ENCODE measurements around the gene ANAPC7.
A peak's percentile ranks its signal among the peaks of the same experiment; 100 is the strongest.

- TF ChIP-seq ZSCAN4 (tag by site-specific recombination; IDR thresholded peaks at IDR 0.05), result no peak
- 0 out of 2 replicates have a peak, but pooled peaks have one; percentile 12 for TF ChIP-seq REST (tag by site-specific recombination; IDR thresholded peaks at IDR 0.05)
- TF ChIP-seq ZNF121 (tag by site-specific recombination; IDR thresholded peaks at IDR 0.05), result no peak
- 0 out of 2 replicates have a peak, but pooled peaks have one; percentile 15 for TF ChIP-seq ZNF561 (tag by site-specific recombination; IDR thresholded peaks at IDR 0.05; ENCODE audit: borderline replicate concordance)
- no peak; the same call in 1 of the 2 replicates for TF ChIP-seq CTCF (tag by site-specific recombination; IDR thresholded peaks at IDR 0.05)
- no peak for TF ChIP-seq PBX3 (CRISPR knock-in tag; IDR thresholded peaks at IDR 0.05)
- peak; percentile 85 for TF ChIP-seq ZNF704 (tag by site-specific recombination; IDR thresholded peaks at IDR 0.05)
- TF ChIP-seq ZNF639 (tag by site-specific recombination; IDR thresholded peaks at IDR 0.05), result no peak
- no peak for TF ChIP-seq ZNF768 (tag by site-specific recombination; IDR thresholded peaks at IDR 0.05)
- TF ChIP-seq ZNF558 (tag by site-specific recombination; IDR thresholded peaks at IDR 0.05), result no peak
- no peak for TF ChIP-seq ZNF791 (tag by site-specific recombination; IDR thresholded peaks at IDR 0.05)
- no peak for TF ChIP-seq ZSCAN18 (tag by site-specific recombination; IDR thresholded peaks at IDR 0.05)
Observed at GRCh38 chr12:110403146-110403975, at the start of gene ANAPC7.

Data from HEK293 (cell line).